H9 (cell line): Measurements from ENCODE around the gene PDE4B. TPM values are rescaled to one million over a fixed set of nuclear protein-coding genes. Genes with fewer than 3 reads are reported as not detected.

Experiments used
- DNase-seq: peaks from one replicate; pipeline ENCODE4 v3.0.0-alpha.2; 2017
- H2AFZ ChIP-seq: one replicate; pipeline ENCODE4 v1.6.1; 2013; ENCODE audit warnings: mild to moderate bottlenecking, low read length, control low read depth, moderate library complexity
- H2AK5ac ChIP-seq: 2 replicates; pipeline ENCODE4 v1.6.1; 2013; ENCODE audit warnings: low read length, control low read depth, mixed read lengths; ENCODE audit not compliant: insufficient read length
- H2BK120ac ChIP-seq: one replicate; pipeline ENCODE4 v1.6.1; 2013; ENCODE audit warnings: low read depth, mild to moderate bottlenecking, low read length, control low read depth, inconsistent platforms; ENCODE audit not compliant: poor library complexity, severe bottlenecking
- H2BK12ac ChIP-seq: 2 replicates; pipeline ENCODE4 v1.6.1; 2013; ENCODE audit warnings: low read length, control low read depth, mixed read lengths, low read depth; ENCODE audit not compliant: insufficient read length
- H2BK15ac ChIP-seq: 2 replicates; pipeline ENCODE4 v1.6.1; 2013; ENCODE audit warnings: low read depth, low read length, control low read depth
- H2BK20ac ChIP-seq: one replicate; pipeline ENCODE4 v1.6.1; 2013; ENCODE audit warnings: low read depth, mild to moderate bottlenecking, low read length, control low read depth, inconsistent platforms; ENCODE audit not compliant: poor library complexity, severe bottlenecking
- H2BK5ac ChIP-seq: 2 replicates; pipeline ENCODE4 v1.6.1; 2013; ENCODE audit warnings: low read length, control low read depth, mixed read lengths; ENCODE audit not compliant: insufficient read length
- H3K14ac ChIP-seq: 2 replicates; pipeline ENCODE4 v1.6.1; 2013; ENCODE audit warnings: low read length, control low read depth; ENCODE audit not compliant: insufficient read depth
- H3K18ac ChIP-seq: 2 replicates; pipeline ENCODE4 v1.6.1; 2013; ENCODE audit warnings: low read depth, mild to moderate bottlenecking, mixed read lengths, low read length, control low read depth; ENCODE audit not compliant: insufficient read length
- H3K23ac ChIP-seq: 2 replicates; pipeline ENCODE4 v1.6.1; 2013; ENCODE audit warnings: low read length, control low read depth, mixed read lengths, low read depth; ENCODE audit not compliant: insufficient read length
- H3K23me2 ChIP-seq: 2 replicates; pipeline ENCODE4 v1.6.1; 2013; ENCODE audit warnings: low read depth, mild to moderate bottlenecking, mixed read lengths, low read length, control low read depth; ENCODE audit not compliant: insufficient read length, poor library complexity, severe bottlenecking
- H3K27ac ChIP-seq: 2 replicates; pipeline ENCODE4 v1.5.1; 2013; ENCODE audit warnings: low read length, control low read depth, mixed read lengths, low read depth; ENCODE audit not compliant: insufficient read length
- H3K27me3 ChIP-seq: 2 replicates; pipeline ENCODE4 v1.6.1; 2013; ENCODE audit warnings: low read length, control low read depth, inconsistent platforms; ENCODE audit not compliant: insufficient read depth
- H3K4ac ChIP-seq: 2 replicates; pipeline ENCODE4 v1.6.1; 2013; ENCODE audit warnings: low read depth, mild to moderate bottlenecking, control low read depth, inconsistent platforms, low read length, moderate library complexity
- H3K4me1 ChIP-seq: 2 replicates; pipeline ENCODE4 v1.6.1; 2013; ENCODE audit warnings: low read length, control low read depth, inconsistent platforms; ENCODE audit not compliant: insufficient read depth
- H3K4me2 ChIP-seq: 2 replicates; pipeline ENCODE4 v1.6.1; 2013; ENCODE audit warnings: low read length, control low read depth, mixed read lengths; ENCODE audit not compliant: insufficient read length, insufficient read depth
- H3K56ac ChIP-seq: 2 replicates; pipeline ENCODE4 v1.6.1; 2013; ENCODE audit warnings: low read depth, mild to moderate bottlenecking, mixed read lengths, low read length, control low read depth; ENCODE audit not compliant: insufficient read length
- H3K79me1 ChIP-seq: 2 replicates; pipeline ENCODE4 v1.6.1; 2013; ENCODE audit warnings: low read depth, mild to moderate bottlenecking, moderate library complexity, low read length, control low read depth, inconsistent platforms; ENCODE audit not compliant: insufficient read depth, poor library complexity, severe bottlenecking
- H3K79me2 ChIP-seq: 2 replicates; pipeline ENCODE4 v1.6.1; 2013; ENCODE audit warnings: low read length, control low read depth, inconsistent platforms; ENCODE audit not compliant: insufficient read depth
- H3K9ac ChIP-seq: 2 replicates; pipeline ENCODE4 v1.6.1; 2013; ENCODE audit warnings: low read length, control low read depth, mixed read lengths; ENCODE audit not compliant: insufficient read length; ENCODE audit errors: extremely low read depth
- H3K9me3 ChIP-seq: one replicate; pipeline ENCODE4 v1.6.1; 2013; ENCODE audit warnings: low read depth, low read length, inconsistent platforms; ENCODE audit not compliant: control insufficient read depth
- H3T11ph ChIP-seq: one replicate; pipeline ENCODE4 v1.6.1; 2013; ENCODE audit warnings: mild to moderate bottlenecking, low read length, control low read depth, inconsistent platforms
- H4K20me1 ChIP-seq: one replicate; pipeline ENCODE4 v1.6.1; 2013; ENCODE audit not compliant: control insufficient read depth, insufficient read length, insufficient read depth
- H4K5ac ChIP-seq: 2 replicates; pipeline ENCODE4 v1.6.1; 2013; ENCODE audit warnings: low read depth, mild to moderate bottlenecking, mixed read lengths, low read length, control low read depth; ENCODE audit not compliant: insufficient read length
- H4K8ac ChIP-seq: replicated peaks from 2 replicates; pipeline ENCODE4 v1.6.1; 2013; ENCODE audit warnings: low read length, control low read depth, mixed read lengths, low read depth; ENCODE audit not compliant: insufficient read length
- H4K91ac ChIP-seq: 2 replicates; pipeline ENCODE4 v1.6.1; 2013; ENCODE audit warnings: low read depth, mild to moderate bottlenecking, moderate library complexity, mixed read lengths, low read length, control low read depth; ENCODE audit not compliant: insufficient read length
- H3K27ac Mint-ChIP-seq, 3 experiments: 2 replicates in 2 of 3; 3 replicates in 1 of 3; pipeline ENCODE4 v1.8.0; 2020 to 2021; ENCODE audit warnings: mixed read lengths in 3 of 3, mild to moderate bottlenecking in 1 of 3, moderate library complexity in 1 of 3
- H3K27me3 Mint-ChIP-seq: 2 replicates; pipeline ENCODE4 v1.8.0; 2021; ENCODE audit warnings: low read depth, mild to moderate bottlenecking, moderate library complexity, mixed read lengths
- H3K36me3 Mint-ChIP-seq, 3 experiments: 2 replicates in 2 of 3; 3 replicates in 1 of 3; pipeline ENCODE4 v1.8.0; 2020 to 2021; ENCODE audit warnings: low read depth in 3 of 3, mixed read lengths in 3 of 3; ENCODE audit not compliant: insufficient read depth in 1 of 3
- H3K4me1 Mint-ChIP-seq, 2 experiments: 2 replicates each; pipeline ENCODE4 v1.8.0; 2020; ENCODE audit warnings: mixed read lengths in 2 of 2
- H3K4me3 Mint-ChIP-seq, 2 experiments: 2 replicates in 1 of 2; 3 replicates in 1 of 2; pipeline ENCODE4 v1.8.0; 2020 to 2021; ENCODE audit warnings: mild to moderate bottlenecking in 2 of 2, mixed read lengths in 2 of 2, moderate library complexity in 1 of 2
- H3K9me3 Mint-ChIP-seq, 2 experiments: 2 replicates in 1 of 2; 3 replicates in 1 of 2; pipeline ENCODE4 v1.8.0; 2020; ENCODE audit warnings: mild to moderate bottlenecking in 2 of 2, mixed read lengths in 2 of 2, moderate library complexity in 1 of 2
- CTCF ChIP-seq: fragments of 200-600 bp; sonication (generic); conservative IDR thresholded peaks from 3 replicates; pipeline ENCODE4 v1.8.0; 2021; ENCODE audit warnings: antibody characterized with exemption, mild to moderate bottlenecking
- WGBS: extraction: QIAGEN DNeasy Blood & Tissue Kit; methylation state at CpG from one replicate; pipeline ENCODE4 v1.1.7; 2013; ENCODE audit warnings: missing lambda C conversion rate, low lambda C conversion rate, mixed read lengths; ENCODE audit not compliant: insufficient read length; ENCODE audit errors: extremely low coverage; 5-methylcytosine and 5-hydroxymethylcytosine counted together
- total RNA-seq: library from RNA; stranded (reverse); gene quantifications from 2 replicates; pipeline ENCODE4 v1.2.1, GENCODE V29; 2021

Gene PDE4B
- total RNA-seq, 1 experiment from 2014 or later: 19.8 TPM

DNA sequence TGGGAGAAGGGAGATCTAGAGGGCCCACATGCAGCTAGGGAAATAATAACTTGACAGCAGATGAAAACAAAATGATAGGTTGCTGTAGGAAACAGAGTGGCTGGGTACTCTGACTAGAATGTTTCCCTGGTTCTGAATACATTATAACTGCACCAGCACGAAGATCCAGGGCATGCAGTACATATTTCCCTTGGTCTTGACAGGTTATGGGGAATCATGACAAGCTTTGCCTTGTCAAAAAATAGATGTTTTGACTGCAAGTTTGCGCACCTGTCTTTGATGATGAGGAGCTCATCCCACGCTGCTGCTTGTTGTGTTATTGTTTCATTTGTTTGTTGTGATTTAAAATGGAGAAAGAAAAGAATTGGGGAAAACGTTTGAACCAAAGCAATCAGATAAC is 292.9 kb downstream of the PDE4B start:
- H3K27me3 Mint-ChIP-seq: peaks cover 3% of the 10 kb centered on the region; the same call in 1 of the 2 replicates
- H3K4ac ChIP-seq: no peak overlapping the region
- no CpG with 5 or more reads among the region's 4 CpGs for WGBS
- peaks cover 4 to 9% of the 10 kb centered on the region in 2 experiments for H3K4me1 Mint-ChIP-seq
- H3K18ac ChIP-seq: no peak overlapping the region
- H2AK5ac ChIP-seq: no peak overlapping the region
- H2BK20ac ChIP-seq: no peak overlapping the region
- no peaks in the 10 kb centered on the region for H3K79me1 ChIP-seq
- H3K79me2 ChIP-seq: no peaks in the 10 kb centered on the region
- H3K9ac ChIP-seq: no peak overlapping the region
- no peak overlapping the region for H3K27ac ChIP-seq
- H3K23me2 ChIP-seq: no peaks in the 10 kb centered on the region
- no peak overlapping the region for H3K14ac ChIP-seq
- H4K20me1 ChIP-seq: no peaks in the 10 kb centered on the region
- no peak overlapping the region for H2BK12ac ChIP-seq
- no peak overlapping the region for H4K5ac ChIP-seq
- H3K36me3 Mint-ChIP-seq: no peaks in the 10 kb centered on the region
- no peak overlapping the region for H3K4me3 Mint-ChIP-seq
- H3K27me3 ChIP-seq: no peaks in the 10 kb centered on the region
- H2AFZ ChIP-seq: no peak overlapping the region
- no peak overlapping the region for H2BK120ac ChIP-seq
- no peak overlapping the region for H3K27ac Mint-ChIP-seq
- H2BK5ac ChIP-seq: no peak overlapping the region
- no peak for TF ChIP-seq CTCF
- H3K9me3 ChIP-seq: no peaks in the 10 kb centered on the region
- no peaks in the 10 kb centered on the region for H3K4me1 ChIP-seq
- H4K91ac ChIP-seq: no peak overlapping the region
- no peak overlapping the region for H3T11ph ChIP-seq
- no peak for DNase-seq
- no peaks in the 10 kb centered on the region; a peak in 1 of 5 replicates for H3K9me3 Mint-ChIP-seq
- no peak overlapping the region for H3K56ac ChIP-seq
- H2BK15ac ChIP-seq: no peak overlapping the region
- H4K8ac ChIP-seq: no peak overlapping the region
- no peak overlapping the region for H3K4me2 ChIP-seq
- no peak overlapping the region for H3K23ac ChIP-seq
